AG10803 (cell line): ENCODE data around the gene LUZP1.

Experiments
- DNase-seq: peaks from one replicate; pipeline ENCODE4 v3.0.0; 2010; ENCODE audit warnings: low read depth
- H3K4me3 ChIP-seq: 2 replicates; pipeline ENCODE4 v1.5.1; 2011; ENCODE audit warnings: mild to moderate bottlenecking, low read length, control low read depth
- CTCF ChIP-seq: conservative IDR thresholded peaks from 2 replicates; pipeline ENCODE4 v1.5.1; 2011; ENCODE audit warnings: mild to moderate bottlenecking, low read length, control low read depth, inconsistent platforms

Gene LUZP1

GRCh38 chr1:23099171-23099536, 69.5 kb downstream of the LUZP1 start:
- TF ChIP-seq CTCF: no peak
- DNase-seq: no peak

GRCh38 chr1:23098463-23099170, 70.0 kb downstream of the LUZP1 start:
- peak; percentile 98 for TF ChIP-seq CTCF

More at GRCh38 chr1:23099171-23099536, 69.5 kb downstream of the LUZP1 start:
- H3K4me3 ChIP-seq: no peak overlapping the region

GRCh38 chr1:23097316-23097715, 71.3 kb downstream of the LUZP1 start:
- TF ChIP-seq CTCF: no peak
- no peak overlapping the region for H3K4me3 ChIP-seq
- peak; percentile 29 for DNase-seq

More at GRCh38 chr1:23098463-23099170, 70.0 kb downstream of the LUZP1 start:
- peak; percentile 71 for DNase-seq
- no peak overlapping the region for H3K4me3 ChIP-seq

- no peak for TF ChIP-seq CTCF
- no peak for DNase-seq
- H3K4me3 ChIP-seq: no peak overlapping the region
These were observed 76.2 kb downstream of the LUZP1 start for GRCh38 chr1:23092447-23092846.

GRCh38 chr1:23091545-23091944, 77.1 kb downstream of the LUZP1 start:
- no peak for TF ChIP-seq CTCF
- H3K4me3 ChIP-seq: no peak overlapping the region
- DNase-seq: no peak

GRCh38 chr1:23090056-23090455, 78.6 kb downstream of the LUZP1 start:
- no peak for TF ChIP-seq CTCF
- no peak for DNase-seq
- no peak overlapping the region for H3K4me3 ChIP-seq

GRCh38 chr1:23088027-23088426, 80.6 kb downstream of the LUZP1 start:
- no peak for TF ChIP-seq CTCF
- no peak overlapping the region for H3K4me3 ChIP-seq
- DNase-seq: no peak
